ENCODE data around the gene HSPD1.
"Not testable (repeated sequence)": the region's sequence is repeated elsewhere in the genome, so short reads cannot be mapped to it uniquely, and the experiment has no call there.

The HSPD1 gene

DNA sequence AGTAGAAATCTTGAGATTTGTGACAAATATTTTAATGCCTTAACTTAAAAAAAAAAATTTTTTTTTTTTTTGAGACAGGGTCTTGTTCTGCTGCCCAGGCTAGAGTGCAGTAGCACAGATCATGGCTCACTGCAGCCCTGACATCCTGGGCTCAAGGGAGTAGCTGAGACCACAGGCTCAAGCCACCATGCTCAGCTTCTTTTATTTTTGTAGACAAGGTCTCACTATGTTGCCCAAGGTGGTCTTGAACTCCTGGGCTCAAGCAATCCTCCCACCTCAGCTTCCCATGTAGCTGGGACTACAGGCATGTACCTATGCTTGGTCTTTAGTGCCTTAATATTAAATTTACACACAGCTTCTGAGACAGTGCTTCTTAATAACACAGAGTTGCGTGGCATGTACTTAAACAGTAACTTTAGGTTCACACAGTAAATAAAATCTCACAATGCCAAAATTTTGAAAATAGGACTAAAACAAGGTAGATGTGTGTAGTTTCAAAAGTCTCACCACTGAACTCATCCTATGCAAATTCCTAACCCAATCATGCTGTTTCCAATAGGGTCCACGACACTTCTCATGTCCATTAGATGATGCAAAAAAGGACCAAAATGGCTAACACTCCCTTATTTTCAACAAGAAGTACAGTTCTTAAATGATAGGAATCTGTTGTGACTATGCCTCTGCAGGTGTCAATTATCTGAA is 4.1 kb downstream of the HSPD1 start:
- no peak for DNase-seq

DNA sequence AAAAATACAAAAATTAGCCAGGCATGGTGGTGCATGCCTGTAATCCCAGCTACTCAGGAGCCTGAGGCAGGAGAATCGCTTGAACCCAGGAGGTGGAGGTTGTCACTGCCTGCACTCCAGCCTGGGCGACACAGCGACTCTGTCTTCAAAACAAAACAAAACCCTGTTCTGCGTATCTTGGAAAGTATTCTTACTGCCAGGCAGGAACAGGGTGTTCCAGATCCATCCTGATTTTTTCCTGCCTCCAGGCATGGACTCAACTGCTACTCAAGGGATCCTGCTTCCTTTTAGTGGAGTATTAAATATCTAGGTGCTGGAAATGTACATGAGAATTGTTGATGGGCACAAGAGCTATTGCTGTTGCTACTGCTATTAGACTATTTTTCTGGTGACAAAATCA is 12.3 kb downstream of the HSPD1 start:
- DNase-seq, result no peak

DNA sequence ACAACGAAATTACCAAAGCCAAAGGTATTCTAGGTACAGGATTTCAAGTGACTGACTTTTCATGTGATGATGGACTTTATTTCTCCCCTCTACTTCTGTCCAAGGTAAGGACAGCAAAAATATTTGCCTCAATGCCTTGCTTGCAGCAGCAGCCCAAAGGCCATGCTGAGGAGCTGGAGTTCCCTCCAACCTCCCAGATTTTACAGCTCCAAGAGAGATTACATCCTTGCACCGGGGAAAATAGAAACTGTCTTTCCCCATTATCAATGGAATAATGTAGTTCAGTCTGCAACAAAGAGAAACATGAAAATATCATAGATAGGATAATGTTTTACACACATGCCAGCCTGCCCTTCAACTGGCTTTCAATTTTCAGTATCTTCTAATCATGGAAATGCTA is 13.5 kb downstream of the HSPD1 start:
- DNase-seq, result no peak

DNA sequence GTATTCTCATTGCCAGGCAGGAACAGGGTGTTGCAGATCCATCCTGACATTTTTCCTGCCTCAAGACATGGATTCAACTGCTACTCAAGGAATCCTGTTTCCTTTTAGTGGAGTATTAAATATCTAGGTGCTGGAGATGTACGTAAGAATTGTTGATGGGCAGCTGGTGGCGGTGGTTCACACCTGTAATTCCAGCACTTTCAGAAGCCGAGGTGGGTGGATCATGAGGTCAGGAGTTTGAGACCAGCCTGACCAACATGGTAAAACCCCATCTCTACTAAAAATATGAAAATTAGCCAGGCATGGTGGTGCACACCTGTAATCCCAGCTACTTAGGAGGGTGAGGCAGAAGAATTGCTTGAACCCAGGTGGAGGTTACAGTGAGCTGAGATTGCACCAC is 15.4 kb downstream of the HSPD1 start:
- not testable (repeated sequence) for DNase-seq

DNA sequence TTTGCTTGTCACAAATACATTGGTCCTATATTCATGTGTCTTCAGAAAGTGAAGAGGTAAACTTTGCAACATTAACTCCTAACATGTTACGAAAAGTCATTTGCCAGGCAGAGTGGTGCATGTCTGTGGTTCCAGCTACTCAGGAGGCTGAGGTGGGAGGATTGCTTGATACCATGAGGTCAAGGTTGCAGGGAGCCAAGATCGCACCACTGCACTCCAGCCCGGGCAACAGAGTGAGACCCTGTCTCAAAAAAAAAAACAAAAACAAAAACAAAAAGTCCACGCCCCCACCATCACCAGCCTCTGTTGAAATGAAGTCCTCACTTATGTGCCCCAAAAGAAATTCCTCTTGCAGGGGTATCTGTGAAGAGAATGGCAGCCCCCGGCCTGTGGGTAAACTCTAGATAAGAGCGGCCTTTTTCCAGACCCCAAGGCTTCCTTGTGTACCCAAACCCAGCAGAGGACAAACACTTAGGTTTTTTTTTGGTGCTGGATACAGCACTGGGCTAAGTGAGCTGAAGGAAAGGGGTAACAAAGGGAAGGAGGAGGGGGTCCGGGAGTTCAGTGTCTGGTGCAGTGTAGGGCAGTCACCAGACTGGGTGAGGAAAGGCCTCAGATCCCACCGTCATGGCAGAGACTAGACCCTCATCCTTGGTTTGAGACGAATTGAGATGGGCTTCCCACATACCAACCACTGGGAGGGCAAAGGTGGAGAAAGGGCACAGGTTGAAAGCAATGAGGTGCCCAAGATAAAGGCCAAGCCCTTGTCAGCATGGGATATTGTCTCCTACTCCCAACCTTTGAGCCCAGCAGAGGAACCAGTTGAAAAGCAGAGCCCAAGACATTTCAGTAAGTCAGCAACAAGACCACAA is 19.2 kb downstream of the HSPD1 start:
- no peak for DNase-seq

DNA sequence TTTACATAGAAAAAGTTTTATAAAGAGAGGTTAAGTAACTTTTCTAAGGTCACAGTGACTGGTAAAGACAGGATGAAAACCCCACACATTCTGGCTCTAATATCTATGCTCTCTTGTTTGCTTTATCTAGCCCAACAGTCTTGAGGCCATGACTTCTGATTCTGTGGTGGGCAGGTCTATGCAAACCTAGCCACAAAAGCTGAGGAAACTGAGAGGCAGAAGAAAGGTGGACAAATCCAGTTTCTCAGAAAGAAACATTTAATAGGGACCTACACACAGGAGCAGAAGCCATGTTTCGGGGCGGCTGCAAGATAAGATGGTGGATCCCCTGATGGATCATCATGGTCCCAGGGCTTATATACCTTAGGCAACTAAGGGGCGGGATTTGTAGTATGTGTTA is 21.8 kb downstream of the HSPD1 start:
- DNase-seq, result no peak

DNA sequence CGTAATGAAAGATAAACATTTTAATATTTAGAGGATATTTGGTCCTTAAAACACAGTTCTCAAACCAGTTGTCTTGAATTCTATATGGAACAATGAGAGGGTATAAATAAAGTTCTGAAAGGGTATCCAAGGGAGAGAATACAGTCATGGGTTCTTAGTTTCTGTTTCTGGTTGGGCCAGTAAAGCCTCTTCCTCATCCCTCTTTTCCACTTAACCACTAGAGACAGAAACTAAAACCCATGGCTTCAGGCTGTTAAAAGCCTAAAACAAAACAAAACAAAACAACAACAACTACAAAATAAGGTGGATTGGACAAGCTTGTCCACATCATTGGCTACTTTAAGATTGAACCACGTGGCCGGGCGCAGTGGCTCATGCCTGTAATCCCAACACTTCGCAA is 27.5 kb downstream of the HSPD1 start:
- DNase-seq, result no peak

DNA sequence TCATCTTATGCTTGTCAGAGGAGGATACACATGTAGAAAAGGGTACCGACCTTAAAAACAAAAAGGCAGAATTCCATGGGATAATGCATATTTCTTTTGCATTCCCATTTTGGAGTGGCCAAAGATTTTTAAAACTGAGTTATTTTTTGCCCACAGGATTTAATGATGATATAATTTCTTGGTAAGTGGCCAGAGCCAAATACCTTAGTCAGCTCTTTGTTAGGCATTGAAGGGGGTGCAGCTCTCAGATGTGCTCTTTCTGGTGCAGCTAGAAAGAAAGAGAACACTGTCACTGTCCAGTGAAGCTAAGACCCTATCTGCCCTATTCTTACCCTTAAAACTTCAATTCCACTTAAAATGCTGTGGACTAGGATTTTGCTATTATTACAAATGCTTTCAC is 35.5 kb downstream of the HSPD1 start:
- no peak for DNase-seq

DNA sequence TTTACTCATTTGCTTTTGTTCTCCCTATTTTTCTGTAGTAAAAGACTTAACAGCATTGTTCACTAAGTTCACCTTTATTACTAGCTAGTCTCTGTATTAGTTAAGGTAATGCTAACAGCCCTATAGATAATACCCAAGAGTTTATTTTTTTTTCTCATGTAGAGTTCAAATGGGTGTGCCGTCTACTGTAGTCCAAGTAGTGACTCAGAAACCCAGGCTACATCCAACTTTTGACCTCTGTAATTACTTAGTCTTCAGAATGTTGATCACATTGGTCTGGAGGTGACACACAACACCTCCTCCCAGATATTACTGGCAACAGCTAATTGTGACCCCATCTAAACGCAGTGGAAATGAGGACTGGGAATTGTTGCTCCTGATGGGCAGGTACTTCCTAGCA is 38.6 kb downstream of the HSPD1 start:
- DNase-seq, result no peak

DNA sequence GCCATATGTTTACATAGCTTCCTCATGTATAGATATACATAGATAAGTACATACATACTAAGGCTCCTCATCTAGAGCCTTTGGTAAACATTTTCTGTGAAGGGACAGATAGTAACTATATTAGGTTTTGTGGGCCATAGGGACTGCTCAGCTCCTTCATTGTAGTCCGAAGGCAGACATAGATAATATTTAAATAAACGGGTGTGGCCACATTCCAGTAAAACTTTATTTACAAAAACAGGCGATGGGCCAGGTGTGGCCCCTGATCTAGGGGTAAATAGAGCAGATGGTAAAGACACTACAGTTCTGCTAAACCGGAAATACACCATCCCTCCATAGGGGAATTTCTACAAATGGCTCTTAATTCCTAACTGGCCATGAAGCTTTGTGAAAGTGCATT is 39.0 kb downstream of the HSPD1 start:
- no peak for DNase-seq

DNA sequence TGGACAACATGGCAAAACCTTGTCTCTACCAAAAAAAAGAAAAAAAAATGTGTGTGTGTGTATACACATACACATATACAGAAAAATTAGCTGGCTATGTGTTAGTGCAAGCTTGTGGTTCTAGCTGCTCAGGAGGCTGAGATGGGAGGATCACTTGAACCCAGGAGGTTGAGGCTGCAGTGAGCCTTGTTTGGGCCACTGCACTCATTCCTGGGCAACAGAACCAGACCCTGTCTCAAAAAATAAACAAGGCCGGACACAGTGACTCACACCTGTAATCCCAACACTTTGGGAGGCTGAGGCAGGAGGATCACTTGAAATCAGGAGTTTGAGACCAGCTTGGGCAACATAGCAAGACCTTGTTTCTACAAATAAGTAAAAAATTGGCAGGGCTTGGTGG is 44.2 kb downstream of the HSPD1 start:
- DNase-seq, result no peak

DNA sequence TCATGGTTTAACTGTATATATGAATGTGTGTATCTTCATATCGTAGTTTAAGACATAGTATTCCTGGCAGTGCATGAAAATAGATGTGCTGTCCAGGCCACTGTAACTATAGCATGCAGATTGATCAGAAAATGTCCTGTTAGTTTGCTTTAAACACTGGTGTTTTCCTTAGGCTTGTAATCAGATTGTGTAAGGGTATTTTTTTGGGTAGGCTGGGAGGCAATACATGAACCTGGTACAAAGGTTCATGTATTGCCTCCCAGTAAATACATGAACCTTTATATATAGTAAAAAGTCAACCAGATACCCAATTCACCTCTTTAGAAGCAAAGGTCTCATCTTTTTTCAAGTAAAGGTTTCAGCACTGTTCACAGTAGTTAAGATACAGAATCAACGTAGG is 44.7 kb downstream of the HSPD1 start:
- DNase-seq, result no peak

DNA sequence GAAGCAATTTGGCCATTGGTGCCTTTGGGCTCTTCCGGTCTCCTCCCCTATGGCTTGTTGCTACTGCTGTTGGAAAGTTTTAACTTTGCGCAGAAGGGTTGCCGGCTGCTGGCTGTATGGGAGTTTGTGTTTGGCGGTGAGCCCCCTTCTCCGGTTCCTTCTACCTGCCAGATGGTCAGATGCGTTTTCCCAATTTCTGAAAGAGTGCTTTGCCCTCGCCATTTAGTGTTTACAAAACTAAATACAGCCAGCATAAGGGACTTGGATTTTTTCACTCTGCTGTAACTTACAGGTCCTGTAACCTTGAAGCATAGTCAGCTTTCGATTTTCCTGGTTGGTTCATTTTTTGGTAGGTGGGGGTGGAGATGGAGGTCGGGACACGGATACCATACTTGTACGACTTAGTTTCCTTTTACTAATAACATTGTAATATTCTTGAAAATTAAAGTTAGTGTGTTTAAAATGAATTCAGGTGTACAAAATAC is 45.7 kb downstream of the HSPD1 start:
- DNase-seq, result no peak

DNA sequence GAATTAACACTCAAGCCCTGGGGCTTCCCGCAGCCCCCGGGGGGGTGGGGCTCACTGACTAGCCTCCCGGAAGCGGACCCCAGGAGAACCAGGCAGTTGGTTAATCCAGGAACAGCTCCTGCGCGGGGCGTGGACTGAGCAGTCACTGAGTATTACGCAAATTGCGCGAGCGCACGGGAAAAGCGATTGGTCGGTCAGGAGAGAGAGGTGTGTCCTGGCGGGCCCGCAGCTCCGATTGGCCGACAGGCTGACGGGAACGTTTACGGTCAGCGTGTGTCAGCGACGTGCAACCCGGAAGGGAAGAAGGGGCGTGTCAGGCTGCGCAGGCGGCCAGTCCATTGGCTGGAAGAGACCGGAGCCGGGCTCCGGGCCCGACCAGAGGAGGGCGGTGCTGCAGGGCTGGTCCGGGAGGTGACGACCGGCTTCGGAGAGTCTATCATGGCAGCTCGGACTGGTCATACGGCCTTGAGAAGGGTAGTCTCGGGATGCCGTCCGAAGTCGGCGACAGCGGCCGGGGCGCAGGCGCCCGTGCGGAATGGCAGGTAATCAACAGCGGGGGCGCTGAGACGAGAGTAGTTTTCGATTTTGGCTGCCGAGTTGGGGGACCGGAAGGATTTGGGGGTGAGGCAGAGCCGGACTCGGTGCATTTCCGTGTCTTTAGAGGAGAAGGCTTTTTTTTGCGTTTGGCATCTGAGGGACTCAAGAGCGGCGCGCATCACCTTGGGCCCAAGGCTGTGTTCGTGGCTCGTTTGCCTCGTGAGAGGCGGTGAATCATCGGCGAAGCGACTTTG is 46.3 kb downstream of the HSPD1 start, which contains the start of gene COQ10B:
Gene COQ10B, plus strand, starts transcription at position 430 of the 791 bp plus-strand sequence. Its CDS starts 9 bp downstream, at position 439.
- peak; percentile 96 to 97 for DNase-seq

DNA sequence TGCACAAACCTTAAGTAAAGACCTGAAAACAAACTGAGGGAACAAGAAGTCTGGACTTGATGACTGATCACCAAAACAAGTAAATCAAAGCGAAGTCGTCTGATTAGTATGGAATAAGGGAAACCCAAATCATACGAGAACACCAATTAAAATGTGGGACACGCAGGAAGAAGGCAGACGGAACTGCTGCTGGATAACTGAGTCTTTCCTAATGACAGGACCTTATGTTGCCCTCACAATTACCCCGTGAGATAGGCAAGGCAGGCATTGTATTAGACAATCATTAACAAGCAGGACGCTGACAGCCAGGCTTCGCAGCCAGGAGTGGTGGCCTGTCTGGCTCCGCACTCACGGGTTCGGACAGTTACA is 46.9 kb downstream of the HSPD1 start:
- DNase-seq, result no peak

DNA sequence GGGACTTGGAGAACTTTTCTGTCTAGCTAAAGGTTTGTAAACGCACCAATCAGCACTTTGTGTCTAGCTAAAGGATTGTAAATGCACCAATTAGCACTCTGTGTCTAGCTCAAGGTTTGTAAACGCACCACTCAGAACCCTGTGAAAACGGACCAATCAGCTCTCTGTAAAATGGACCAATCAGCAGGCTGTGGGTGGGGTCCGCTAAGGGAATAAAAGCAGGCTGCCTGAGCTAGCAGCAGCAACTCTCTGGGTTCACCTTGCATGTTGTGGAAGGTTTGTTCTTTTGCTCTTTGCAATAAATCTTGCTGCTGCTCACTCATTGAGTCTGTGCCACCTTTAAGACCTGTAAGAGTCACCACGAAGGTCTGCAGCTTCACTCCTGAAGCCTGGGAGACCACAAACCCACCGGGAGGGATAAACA is 48.7 kb downstream of the HSPD1 start:
- not testable (repeated sequence) for DNase-seq

DNA sequence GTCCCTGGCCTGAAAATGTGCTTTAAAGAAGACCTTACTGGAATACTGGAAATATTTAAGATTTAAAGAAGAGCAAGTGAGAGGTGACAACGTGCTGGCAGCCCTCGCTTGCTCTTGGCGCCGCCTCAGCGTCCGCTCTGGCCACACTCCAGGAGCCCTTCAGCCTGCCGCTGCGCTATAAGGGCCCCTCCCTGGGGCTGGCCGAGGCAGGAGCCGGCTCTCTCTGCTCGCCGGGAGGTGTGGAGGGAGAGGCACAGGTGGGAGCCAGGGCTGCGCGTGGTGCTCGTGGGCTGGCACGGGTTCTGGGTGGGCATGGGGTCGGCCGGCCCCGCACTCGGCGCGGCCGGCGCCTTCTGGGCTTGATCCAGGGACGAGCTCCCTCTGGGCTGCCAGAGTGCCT is 49.2 kb downstream of the HSPD1 start:
- no peak for DNase-seq

DNA sequence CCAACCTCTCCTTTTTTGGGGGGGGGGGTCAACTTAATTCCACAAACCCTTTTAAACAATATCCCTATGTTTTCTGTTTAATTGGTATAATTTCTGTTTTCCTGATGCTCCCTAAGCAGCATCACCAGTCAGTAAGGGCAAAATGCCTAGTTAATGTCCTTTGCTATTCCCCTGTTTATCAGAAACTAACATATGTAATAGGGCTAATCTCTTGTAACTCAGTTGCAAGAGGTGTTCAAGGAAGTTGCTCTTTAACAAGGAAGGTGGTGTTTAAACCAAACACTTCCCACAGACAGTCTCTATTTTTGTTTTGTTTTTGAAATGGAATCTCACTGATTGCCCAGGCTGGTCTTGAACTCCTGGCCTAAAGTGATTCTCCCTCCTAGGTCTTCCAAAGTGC is 52.8 kb downstream of the HSPD1 start:
- no peak for DNase-seq

DNA sequence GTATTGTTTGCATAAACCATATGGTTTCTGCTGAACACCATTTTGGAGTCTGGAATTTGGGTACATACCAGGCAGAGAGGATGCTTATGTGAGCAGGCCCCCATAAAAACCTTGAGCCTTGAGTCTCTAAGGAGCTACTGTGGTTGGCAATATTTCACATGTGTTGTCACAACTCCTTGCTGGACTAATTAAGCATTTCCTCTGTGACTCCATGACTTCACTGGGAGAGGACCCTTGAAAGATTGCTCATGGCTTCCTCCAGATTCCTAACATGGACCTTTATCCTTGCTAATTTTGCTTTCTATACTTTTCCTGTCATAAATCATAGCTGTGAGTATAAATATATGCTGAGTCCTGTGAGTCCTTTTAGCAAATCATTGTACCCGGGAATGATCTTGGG is 53.9 kb downstream of the HSPD1 start:
- DNase-seq, result no peak

DNA sequence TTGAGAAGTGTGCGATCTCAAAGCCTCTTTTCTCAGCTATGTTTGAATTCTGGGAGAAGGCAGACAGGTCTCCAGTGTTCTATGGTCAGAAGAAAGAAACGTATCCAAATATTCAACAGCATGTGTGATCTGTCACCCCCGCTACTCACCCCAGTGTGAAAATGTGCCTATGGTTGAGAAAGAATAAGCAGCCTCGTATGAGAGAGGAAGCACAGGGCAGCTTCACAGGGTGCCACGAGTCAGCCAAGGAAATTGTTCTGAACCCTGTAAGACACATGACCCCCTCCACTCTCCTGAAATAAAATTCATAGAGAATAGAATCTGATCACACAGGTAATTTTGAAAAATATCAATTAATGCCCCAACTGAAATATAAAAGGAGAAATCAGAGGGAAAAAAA is 56.8 kb downstream of the HSPD1 start:
- no peak for DNase-seq

DNA sequence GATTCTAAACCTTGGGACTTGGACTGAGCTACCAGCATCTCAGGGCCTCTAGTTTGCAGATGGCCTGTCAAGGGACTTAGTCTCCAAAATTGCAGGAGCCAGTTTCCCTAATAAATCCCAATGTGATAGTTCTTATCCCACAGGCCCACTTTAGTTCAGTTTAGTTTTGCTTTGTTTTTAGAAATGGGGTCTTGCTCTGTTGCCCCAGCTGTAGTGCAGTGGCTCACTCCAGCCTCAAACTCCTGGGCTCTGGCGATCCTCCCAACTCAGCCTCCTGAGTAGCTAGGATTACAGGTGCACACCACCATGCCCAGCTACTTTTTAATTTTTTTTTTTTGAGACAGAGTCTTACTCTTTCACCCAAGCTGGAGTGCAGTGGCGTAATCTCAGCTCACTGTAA is 62.3 kb downstream of the HSPD1 start:
- no peak for DNase-seq
